Hepatocyte (in vitro differentiated cells): Measurements from ENCODE around the gene THRA. TPM values are rescaled to one million over a fixed set of nuclear protein-coding genes. Genes with fewer than 3 reads are reported as not detected.
A peak's percentile ranks its signal among the peaks of the same experiment; 100 is the strongest.

Experiments
- DNase-seq: peaks from one replicate; pipeline ENCODE4 v3.0.0-alpha.2; 2016; ENCODE audit warnings: low spot score
- H2AFZ ChIP-seq: fragments of 200-600 bp; sonication (generic); 2 replicates; pipeline ENCODE4 v1.6.0; 2016; ENCODE audit warnings: antibody characterized with exemption, mild to moderate bottlenecking
- H3K27ac ChIP-seq: fragments of 200-600 bp; sonication (generic); 2 replicates; pipeline ENCODE4 v1.5.1; 2016; ENCODE audit warnings: mild to moderate bottlenecking
- H3K27me3 ChIP-seq: fragments of 200-600 bp; sonication (generic); 2 replicates; pipeline ENCODE4 v1.6.1; 2016
- H3K36me3 ChIP-seq: fragments of 200-600 bp; sonication (generic); replicated peaks from 2 replicates; pipeline ENCODE4 v1.5.1; 2016; ENCODE audit warnings: low read depth; ENCODE audit not compliant: insufficient read depth
- H3K4me1 ChIP-seq: fragments of 200-600 bp; sonication (generic); 2 replicates; pipeline ENCODE4 v1.5.1; 2016; ENCODE audit warnings: mild to moderate bottlenecking, moderate library complexity; ENCODE audit not compliant: insufficient read depth
- H3K4me2 ChIP-seq: fragments of 200-600 bp; sonication (generic); 2 replicates; pipeline ENCODE4 v1.6.0; 2016
- H3K4me3 ChIP-seq: fragments of 200-600 bp; sonication (generic); 2 replicates; pipeline ENCODE4 v1.5.1; 2016; ENCODE audit warnings: mild to moderate bottlenecking
- H3K79me2 ChIP-seq: fragments of 200-600 bp; sonication (generic); 2 replicates; pipeline ENCODE4 v1.6.0; 2017; ENCODE audit warnings: mild to moderate bottlenecking
- H3K9me2 ChIP-seq: fragments of 200-600 bp; sonication (generic); replicated peaks from 2 replicates; pipeline ENCODE4 v1.6.0; 2017; ENCODE audit warnings: mild to moderate bottlenecking; ENCODE audit not compliant: insufficient read depth
- H3K9me3 ChIP-seq: fragments of 200-600 bp; sonication (generic); 2 replicates; pipeline ENCODE4 v1.5.1; 2016; ENCODE audit warnings: low read depth, mild to moderate bottlenecking
- H4K20me1 ChIP-seq: fragments of 200-600 bp; sonication (generic); 2 replicates; pipeline ENCODE4 v1.6.0; 2016; ENCODE audit warnings: mild to moderate bottlenecking; ENCODE audit not compliant: insufficient read depth, poor library complexity, severe bottlenecking
- CTCF ChIP-seq: fragments of 200-600 bp; sonication (generic); IDR thresholded peaks from 2 replicates; pipeline ENCODE4 v1.5.1; 2016; ENCODE audit warnings: antibody characterized with exemption, mild to moderate bottlenecking; ENCODE audit not compliant: poor library complexity
- EZH2 ChIP-seq: fragments of 200-600 bp; sonication (generic); IDR thresholded peaks from 2 replicates; pipeline ENCODE4 v1.6.1; 2016; ENCODE audit warnings: antibody characterized with exemption, mild to moderate bottlenecking, borderline replicate concordance
- EZH2phosphoT487 ChIP-seq: fragments of 200-600 bp; sonication (generic); IDR thresholded peaks from one replicate; pipeline ENCODE4 v1.6.1; 2018; ENCODE audit warnings: antibody characterized with exemption, mild to moderate bottlenecking, low read depth, moderate library complexity; ENCODE audit not compliant: unreplicated experiment, severe bottlenecking
- WGBS: methylation state at CpG from one replicate; pipeline ENCODE4 v1.1.6; 2016; ENCODE audit warnings: low lambda C conversion rate; ENCODE audit errors: missing lambda C conversion rate; 5-methylcytosine and 5-hydroxymethylcytosine counted together
- polyA plus RNA-seq: library from polyadenylated mRNA; unstranded; fragments of >200 nt; fragmentation: Nextera tagmentation; extraction: Ambion mirVana; gene quantifications from 2 replicates; pipeline ENCODE4 v1.2.1, GENCODE V29; 2016
- total RNA-seq: library from RNA; depleted of rRNA; stranded (reverse); fragments of >200 nt; gene quantifications from 2 replicates; pipeline ENCODE4 v1.2.3, GENCODE V29; 2014

THRA gene
- total and polyA plus RNA-seq, 2 experiments from 2014 or later: 22.5 to 35.3 TPM

GRCh38 chr17:40025991-40026815, 36.6 kb upstream of the THRA start:
- H3K4me1 ChIP-seq: no peaks in the 10 kb centered on the region
- no peak overlapping the region for H3K4me3 ChIP-seq
- peak; percentile 5 for DNase-seq
- TF ChIP-seq EZH2 (no peak), EZH2phosphoT487 (no peak), CTCF (no peak)
- no peak overlapping the region for H3K27ac ChIP-seq
- H3K9me3 ChIP-seq: no peaks in the 10 kb centered on the region
- no peaks in the 10 kb centered on the region for H3K79me2 ChIP-seq
- no peaks in the 10 kb centered on the region for H4K20me1 ChIP-seq
- H3K36me3 ChIP-seq: no peaks in the 10 kb centered on the region
- no peaks in the 10 kb centered on the region for H3K27me3 ChIP-seq
- H2AFZ ChIP-seq: no peak overlapping the region
- no peak overlapping the region for H3K4me2 ChIP-seq
- 96% methylated on average over 22 of the region's 22 CpGs for WGBS
- H3K9me2 ChIP-seq: no peaks in the 10 kb centered on the region

DNA sequence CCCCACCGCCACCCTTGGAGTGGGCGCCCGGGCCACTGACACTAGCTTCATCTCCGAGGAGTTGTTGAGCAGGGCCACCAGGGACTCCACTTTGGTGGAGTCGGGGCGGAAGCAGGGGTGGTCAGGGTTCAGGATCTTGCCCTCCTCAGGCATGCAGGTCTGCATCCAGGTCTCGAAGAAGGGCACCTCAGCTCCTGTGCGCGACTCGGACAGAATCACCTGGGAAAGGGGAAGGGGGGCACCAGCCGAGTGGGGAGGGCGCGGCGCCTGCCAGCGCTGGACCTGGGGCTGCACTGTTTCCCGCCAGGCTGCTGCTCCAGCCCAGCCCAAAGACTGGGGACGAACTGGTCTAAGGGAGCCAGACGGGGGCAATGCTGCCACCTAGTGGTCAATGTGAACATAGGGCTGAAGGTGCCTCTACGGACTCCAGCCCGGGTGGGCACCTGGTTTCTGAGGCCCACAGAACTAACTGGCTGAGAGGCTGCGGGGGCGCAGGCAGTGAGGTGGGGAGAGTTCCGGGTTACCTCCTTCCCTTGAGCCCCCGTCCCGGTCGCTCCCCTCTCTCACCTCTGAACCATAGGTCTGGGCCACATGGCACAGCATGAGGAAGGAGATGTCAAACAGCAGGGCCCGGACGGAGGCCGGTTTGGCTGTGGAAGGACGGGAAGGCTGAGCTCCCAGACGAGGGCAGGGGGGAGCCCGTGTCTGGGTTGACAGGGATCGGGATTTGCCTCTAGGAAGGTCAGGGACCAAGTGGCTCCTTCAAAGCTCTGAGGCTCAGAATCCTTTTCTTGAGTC, 35.8 kb upstream of the THRA start:
- Histone ChIP-seq H3K9me2 (no peaks in the 10 kb centered on the region), H3K4me3 (no peak overlapping the region), H3K4me2 (no peak overlapping the region), H3K4me1 (no peaks in the 10 kb centered on the region), H3K9me3 (no peaks in the 10 kb centered on the region), H3K27me3 (no peaks in the 10 kb centered on the region), H3K79me2 (no peaks in the 10 kb centered on the region), H2AFZ (no peak overlapping the region), H3K27ac (no peak overlapping the region), H4K20me1 (no peaks in the 10 kb centered on the region), H3K36me3 (no peaks in the 10 kb centered on the region)
- DNase-seq: peak; percentile 91
- WGBS: 63% methylated on average over 29 of the region's 33 CpGs
- TF ChIP-seq EZH2 (no peak), CTCF (peak; percentile 84)

DNA sequence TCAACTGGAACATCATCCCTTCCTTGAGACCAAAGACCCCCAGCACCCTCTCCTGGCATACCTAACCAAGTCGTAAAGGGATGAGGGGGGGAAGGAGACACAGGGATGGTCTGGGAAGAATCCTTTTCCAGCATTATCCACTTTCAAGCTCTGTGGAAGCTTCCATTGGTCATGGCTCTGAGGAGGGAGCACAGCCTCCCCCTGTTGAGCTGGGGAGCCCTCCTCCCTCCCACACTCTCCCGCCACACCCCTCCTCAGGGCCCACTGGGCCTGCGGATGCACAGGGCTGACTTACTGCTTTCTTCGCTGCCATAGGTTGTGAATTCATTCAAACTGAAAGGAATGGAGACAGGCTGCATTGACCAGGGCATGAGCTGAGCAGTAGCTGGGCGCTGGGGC, 35.2 kb upstream of the THRA start:
- Histone ChIP-seq H3K4me1 (no peaks in the 10 kb centered on the region), H3K36me3 (no peaks in the 10 kb centered on the region), H3K4me2 (no peak overlapping the region), H2AFZ (no peak overlapping the region), H3K9me2 (no peaks in the 10 kb centered on the region), H3K27me3 (no peaks in the 10 kb centered on the region), H3K4me3 (no peak overlapping the region), H3K9me3 (no peaks in the 10 kb centered on the region), H4K20me1 (no peaks in the 10 kb centered on the region), H3K27ac (no peak overlapping the region), H3K79me2 (no peaks in the 10 kb centered on the region)
- WGBS: 90% methylated on average over 5 of the region's 5 CpGs
- DNase-seq: no peak
- no peak for TF ChIP-seq EZH2
- TF ChIP-seq EZH2phosphoT487: no peak
- TF ChIP-seq CTCF: no peak
